B cell (primary cell): ENCODE data around the gene IVL. TPM values are rescaled to one million over a fixed set of nuclear protein-coding genes. Genes with fewer than 3 reads are reported as not detected.

Experiments
- ATAC-seq: fragments of 200-7000 bp; cut with Tn5 transposase; one replicate; pipeline ENCODE4 v1.10.0; 2021; ENCODE audit warnings: low read depth, mild to moderate bottlenecking, moderate number of reproducible peaks, moderate library complexity
- CTCF ChIA-PET: fragments of 350-600 bp; sonication (Branson Sonifier 250); formaldehyde crosslinking; loops from one replicate; lab custom pipeline; 2021; ENCODE audit warnings: antibody characterized with exemption, inconsistent platforms; lab: Charles Lee
- POLR2A ChIA-PET: fragments of 350-600 bp; sonication (Branson Sonifier 250); formaldehyde crosslinking; loops from one replicate; lab custom pipeline; 2021; ENCODE audit warnings: antibody characterized with exemption; lab: Charles Lee
- DNase-seq: peaks from one replicate; pipeline ENCODE4 v3.0.0; 2013
- H2AFZ ChIP-seq: 2 replicates; pipeline ENCODE4 v1.6.1; 2012; ENCODE audit warnings: mild to moderate bottlenecking, low read depth, low read length; ENCODE audit not compliant: insufficient read depth, poor library complexity, severe bottlenecking
- H3K27ac ChIP-seq, 2 donors: 1 replicate in 1 of 2; 2 replicates in 1 of 2; pipeline ENCODE4 v1.5.1; 2012 to 2013; ENCODE audit warnings: low read length in 2 of 2, mild to moderate bottlenecking in 2 of 2, moderate library complexity in 1 of 2
- H3K27me3 ChIP-seq, 4 experiments: fragments of 200-600 bp in 1 of 4; sonication (generic) in 1 of 4; replicated peaks in 1 of 4; 1 replicate in 2 of 4; 2 replicates in 2 of 4; pipeline versions ENCODE4 v1.6.1 to v1.7.0; 2013 to 2016; ENCODE audit warnings: low read length in 3 of 4, mild to moderate bottlenecking in 2 of 4, mixed read lengths in 1 of 4, moderate library complexity in 1 of 4; ENCODE audit not compliant: insufficient read depth in 4 of 4, control insufficient read depth in 3 of 4; ENCODE audit errors: control extremely low read depth in 1 of 4
- H3K36me3 ChIP-seq, 2 experiments: replicated peaks in 1 of 2; 1 replicate in 1 of 2; 2 replicates in 1 of 2; pipeline versions ENCODE4 v1.6.1 to v1.7.1; 2013; ENCODE audit warnings: low read length in 1 of 2; ENCODE audit not compliant: insufficient read depth in 2 of 2, control insufficient read depth in 1 of 2; ENCODE audit errors: control extremely low read depth in 1 of 2, extremely low read depth in 1 of 2
- H3K4me1 ChIP-seq, 2 donors: fragments of 200-600 bp in 1 of 2; sonication (generic) in 1 of 2; 1 replicate in 1 of 2; 2 replicates in 1 of 2; pipeline versions ENCODE4 v1.5.1 to v1.6.1; 2013 to 2017; ENCODE audit warnings: low read length in 2 of 2; ENCODE audit not compliant: control insufficient read depth in 2 of 2, insufficient read depth in 2 of 2
- H3K4me2 ChIP-seq: replicated peaks from 2 replicates; pipeline ENCODE3; 2012; ENCODE audit warnings: mild to moderate bottlenecking, low read depth, low read length; ENCODE audit not compliant: poor library complexity, severe bottlenecking
- H3K4me3 ChIP-seq, 5 experiments: fragments of 200-600 bp in 1 of 5; sonication (generic) in 1 of 5; 1 replicate in 3 of 5; 2 replicates in 2 of 5; pipeline versions ENCODE4 v1.5.1 to v1.7.0; 2011 to 2016; ENCODE audit warnings: low read length in 4 of 5, mild to moderate bottlenecking in 4 of 5, low read depth in 2 of 5, control low read depth in 1 of 5, moderate library complexity in 1 of 5; ENCODE audit not compliant: insufficient read depth in 1 of 5; ENCODE audit errors: control extremely low read depth in 1 of 5, extremely low read depth in 1 of 5
- H3K79me2 ChIP-seq: fragments of 200-600 bp; sonication (generic); one replicate; pipeline ENCODE4 v1.6.0; 2016; ENCODE audit warnings: low read length; ENCODE audit not compliant: control insufficient read depth, insufficient read depth
- H3K9ac ChIP-seq: fragments of 200-600 bp; sonication (generic); 2 replicates; pipeline ENCODE4 v1.6.1; 2017; ENCODE audit warnings: mild to moderate bottlenecking, low read length, moderate library complexity
- H3K9me3 ChIP-seq, 3 donors: one replicate each; pipeline versions ENCODE4 v1.6.1 to v1.7.1; 2013; ENCODE audit warnings: low read length in 2 of 3; ENCODE audit not compliant: control insufficient read depth in 2 of 3, insufficient read depth in 1 of 3; ENCODE audit errors: control extremely low read depth in 1 of 3
- H4K20me1 ChIP-seq: 2 replicates; pipeline ENCODE4 v1.6.0; 2012; ENCODE audit warnings: mild to moderate bottlenecking, low read length; ENCODE audit not compliant: insufficient read depth, control insufficient read depth, poor library complexity, severe bottlenecking
- H3K27ac Mint-ChIP-seq: one replicate; pipeline ENCODE4 v1.8.0; 2021; ENCODE audit warnings: mixed read lengths
- H3K27me3 Mint-ChIP-seq: one replicate; pipeline ENCODE4 v1.8.0; 2021; ENCODE audit warnings: mixed read lengths
- H3K4me1 Mint-ChIP-seq: one replicate; pipeline ENCODE4 v1.8.0; 2021; ENCODE audit warnings: mixed read lengths
- H3K4me3 Mint-ChIP-seq: one replicate; pipeline ENCODE4 v1.8.0; 2021; ENCODE audit warnings: mixed read lengths
- H3K9me3 Mint-ChIP-seq: one replicate; pipeline ENCODE4 v1.8.0; 2022; ENCODE audit warnings: mixed read lengths; ENCODE audit not compliant: insufficient read depth
- EZH2 ChIP-seq: IDR thresholded peaks from 2 replicates; pipeline ENCODE4 v1.6.1; 2012; ENCODE audit warnings: borderline replicate concordance, low read depth, mild to moderate bottlenecking, moderate library complexity, low read length; ENCODE audit not compliant: insufficient read depth, poor library complexity, severe bottlenecking
- WGBS: methylation state at CpG from one replicate; pipeline ENCODE4 v1.1.5; 2013; ENCODE audit warnings: missing lambda C conversion rate; ENCODE audit not compliant: insufficient coverage; 5-methylcytosine and 5-hydroxymethylcytosine counted together
- intact Hi-C: fragments of 100-400 bp; cut with micrococcal nuclease; formaldehyde crosslinking; loops from one replicate; pipeline ENCODE4 v1.10.0; 2022
- polyA plus RNA-seq: library from polyadenylated mRNA; depleted of rRNA; stranded (reverse); fragments of >200 nt; gene quantifications from 2 replicates; pipeline ENCODE4 v1.2.3, GENCODE V29; 2012
- total RNA-seq, 2 donors: library from RNA; stranded (reverse); fragments of 120-200 nt in 1 of 2; gene quantifications; 1 replicate in 1 of 2; 2 replicates in 1 of 2; pipeline versions ENCODE4 v1.2.3 to v1.2.4, GENCODE V29; 2013 to 2022
- TF ChIP-seq, protein P1 (sequence below): fragments of 200-600 bp; IDR thresholded peaks from one replicate; pipeline ENCODE4 v1.8.0; 2022; ENCODE audit warnings: antibody characterized with exemption, mild to moderate bottlenecking

IVL gene
- total and polyA plus RNA-seq, 2 donors (not counting 1 experiment from before 2014, with no cell fraction given), result not detected

DNA sequence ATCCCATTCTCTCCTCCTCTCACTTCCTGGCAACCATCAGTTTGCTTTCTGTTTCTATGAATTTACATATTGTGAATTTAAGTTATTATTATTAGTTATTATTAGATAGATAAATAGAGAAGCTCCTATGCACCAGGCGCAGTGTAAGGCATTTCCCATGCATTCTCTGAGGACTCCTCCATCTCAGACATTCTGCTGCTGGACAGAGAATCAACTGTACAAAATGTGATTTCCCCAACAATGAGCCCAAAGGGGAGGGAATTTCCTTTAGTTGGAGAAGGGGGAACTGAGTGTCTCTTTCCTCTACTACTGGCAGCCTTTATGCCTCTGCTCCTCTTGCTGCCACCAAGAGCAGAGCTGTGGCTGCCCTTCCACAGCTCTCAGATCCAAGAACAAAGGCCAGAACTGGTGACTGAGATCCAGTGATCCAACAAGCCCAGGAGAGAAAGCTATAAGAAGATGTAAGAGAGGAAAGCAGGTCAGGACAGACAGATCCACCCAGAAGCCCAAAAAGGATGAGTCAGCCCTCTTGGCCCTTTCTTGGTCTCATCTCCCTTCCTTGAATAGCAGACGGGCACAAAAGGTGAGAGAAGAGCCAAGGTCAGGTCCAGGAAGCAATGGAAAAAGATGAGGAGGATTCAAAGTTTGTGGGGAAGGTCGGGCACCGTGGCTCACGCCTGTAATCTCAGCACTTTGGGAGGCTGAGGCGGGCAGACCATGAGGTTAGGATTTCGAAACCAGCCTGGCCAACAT is 3.5 kb upstream of the IVL start:
- no peaks in the 10 kb centered on the region for H3K9me3 Mint-ChIP-seq

DNA sequence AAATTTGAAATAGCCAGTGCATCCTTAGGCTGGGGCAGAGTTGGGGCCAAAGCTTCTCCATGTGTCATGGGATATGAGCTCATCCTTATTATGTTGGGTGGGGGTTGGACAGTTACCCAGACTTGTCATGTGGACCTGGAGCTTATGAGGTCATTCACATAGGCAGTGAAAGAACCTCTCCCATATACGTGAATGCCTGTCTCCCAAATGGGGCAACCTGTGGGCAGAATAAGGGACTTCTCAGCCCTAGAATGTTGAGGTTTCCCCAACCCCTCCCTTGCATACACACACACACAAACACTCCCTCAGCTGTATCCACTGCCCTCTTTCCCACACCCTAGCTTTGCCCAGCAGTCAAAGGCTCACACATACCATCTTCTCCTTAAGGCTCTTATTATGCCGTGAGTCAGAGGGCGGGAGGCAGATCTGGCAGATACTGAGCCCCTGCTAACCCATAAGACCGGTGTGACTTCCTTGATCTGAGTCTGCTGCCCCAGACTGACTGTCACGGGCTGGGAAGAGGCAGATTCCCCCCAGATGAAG is 2.3 kb upstream of the IVL start:
- Mint-ChIP-seq H3K27me3 (peaks cover 37% of the 10 kb centered on the region), H3K4me1 (no peaks in the 10 kb centered on the region), H3K9me3 (no peaks in the 10 kb centered on the region), H3K27ac (no peak overlapping the region), H3K4me3 (no peak overlapping the region)
- DNase-seq (no peak), ATAC-seq (no peak)
- ChIA-PET CTCF (no interaction called here), POLR2A (no interaction called here)
- Histone ChIP-seq H3K9me3 (peaks cover 0 to 15% (median 0%) of the 10 kb centered on the region in 3 donors), H3K36me3 (no peaks in the 10 kb centered on the region), H2AFZ (no peak overlapping the region), H3K27me3 (peaks cover 0 to 17% (median under 1%) of the 10 kb centered on the region in 4 experiments), H3K4me2 (no peak overlapping the region), H3K9ac (no peak overlapping the region), H3K27ac (no peak overlapping the region), H3K79me2 (no peaks in the 10 kb centered on the region), H3K4me1 (no peaks in the 10 kb centered on the region), H4K20me1 (no peaks in the 10 kb centered on the region), H3K4me3 (no peak overlapping the region)
- TF ChIP-seq, protein P1, sequence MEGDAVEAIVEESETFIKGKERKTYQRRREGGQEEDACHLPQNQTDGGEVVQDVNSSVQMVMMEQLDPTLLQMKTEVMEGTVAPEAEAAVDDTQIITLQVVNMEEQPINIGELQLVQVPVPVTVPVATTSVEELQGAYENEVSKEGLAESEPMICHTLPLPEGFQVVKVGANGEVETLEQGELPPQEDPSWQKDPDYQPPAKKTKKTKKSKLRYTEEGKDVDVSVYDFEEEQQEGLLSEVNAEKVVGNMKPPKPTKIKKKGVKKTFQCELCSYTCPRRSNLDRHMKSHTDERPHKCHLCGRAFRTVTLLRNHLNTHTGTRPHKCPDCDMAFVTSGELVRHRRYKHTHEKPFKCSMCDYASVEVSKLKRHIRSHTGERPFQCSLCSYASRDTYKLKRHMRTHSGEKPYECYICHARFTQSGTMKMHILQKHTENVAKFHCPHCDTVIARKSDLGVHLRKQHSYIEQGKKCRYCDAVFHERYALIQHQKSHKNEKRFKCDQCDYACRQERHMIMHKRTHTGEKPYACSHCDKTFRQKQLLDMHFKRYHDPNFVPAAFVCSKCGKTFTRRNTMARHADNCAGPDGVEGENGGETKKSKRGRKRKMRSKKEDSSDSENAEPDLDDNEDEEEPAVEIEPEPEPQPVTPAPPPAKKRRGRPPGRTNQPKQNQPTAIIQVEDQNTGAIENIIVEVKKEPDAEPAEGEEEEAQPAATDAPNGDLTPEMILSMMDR, result no peak
- TF ChIP-seq EZH2, result no peak
- intact Hi-C loops, result no loop called here
- 76% methylated on average over 5 of the region's 5 CpGs for WGBS

More for the DNA sequence above, 3.5 kb upstream of the IVL start:
- H3K4me1 ChIP-seq, result no peaks in the 10 kb centered on the region
- no peak overlapping the region for H3K4me2 ChIP-seq
- intact Hi-C loops, result no loop called here
- TF ChIP-seq, protein P1, result no peak
- no peak for TF ChIP-seq EZH2
- Mint-ChIP-seq H3K4me1 (no peaks in the 10 kb centered on the region), H3K27me3 (peaks cover 45% of the 10 kb centered on the region), H3K4me3 (no peak overlapping the region), H3K27ac (no peak overlapping the region)
- WGBS, result 96% methylated on average over 4 of the region's 7 CpGs
- ChIA-PET POLR2A (no interaction called here), CTCF (no interaction called here)
- ATAC-seq (no peak), DNase-seq (no peak)
- no peaks in the 10 kb centered on the region for H4K20me1 ChIP-seq
- H3K27ac ChIP-seq, result no peak overlapping the region
- no peaks in the 10 kb centered on the region for H3K36me3 ChIP-seq
- no peak overlapping the region for H3K9ac ChIP-seq
- H3K27me3 ChIP-seq, result peaks cover 0 to 16% (median under 1%) of the 10 kb centered on the region in 4 experiments
- no peak overlapping the region for H2AFZ ChIP-seq
- H3K4me3 ChIP-seq, result no peak overlapping the region
- peaks cover 0 to 4% (median 0%) of the 10 kb centered on the region in 3 donors for H3K9me3 ChIP-seq
- no peaks in the 10 kb centered on the region for H3K79me2 ChIP-seq
